Esophagus (tissue), 2 donors: ENCODE results near the gene IDH3A. TPM values are rescaled to one million over a fixed set of nuclear protein-coding genes. Genes with fewer than 3 reads are reported as not detected.

Experiments
- H3K27ac ChIP-seq, 2 donors: one replicate each; pipeline ENCODE4 v1.5.1; 2013; ENCODE audit warnings: low read depth in 2 of 2, mild to moderate bottlenecking in 2 of 2, inconsistent platforms in 1 of 2, low read length in 1 of 2, moderate library complexity in 1 of 2
- H3K27me3 ChIP-seq, 2 donors: one replicate each; pipeline ENCODE4 v1.6.1; 2013; ENCODE audit warnings: low read length in 2 of 2, control low read depth in 1 of 2, mild to moderate bottlenecking in 1 of 2; ENCODE audit not compliant: insufficient read depth in 2 of 2, control insufficient read depth in 1 of 2
- H3K36me3 ChIP-seq, 2 donors: one replicate each; pipeline ENCODE4 v1.6.1; 2013; ENCODE audit warnings: low read length in 1 of 2; ENCODE audit not compliant: control insufficient read depth in 2 of 2, insufficient read depth in 2 of 2
- H3K4me1 ChIP-seq, 2 donors: one replicate each; pipeline ENCODE4 v1.6.1; 2013; ENCODE audit warnings: low read length in 1 of 2; ENCODE audit not compliant: control insufficient read depth in 2 of 2, insufficient read depth in 2 of 2
- H3K4me3 ChIP-seq, 2 donors: one replicate each; pipeline ENCODE4 v1.5.1; 2013; ENCODE audit warnings: low read length in 2 of 2, mild to moderate bottlenecking in 2 of 2, low read depth in 1 of 2, moderate library complexity in 1 of 2
- H3K9me3 ChIP-seq, 2 donors: one replicate each; pipeline ENCODE4 v1.6.1; 2013; ENCODE audit warnings: mild to moderate bottlenecking in 2 of 2, low read depth in 1 of 2, low read length in 1 of 2, moderate library complexity in 1 of 2; ENCODE audit not compliant: control insufficient read depth in 2 of 2, insufficient read depth in 1 of 2
- WGBS, 2 donors: extraction: QIAGEN DNeasy Blood & Tissue Kit; methylation state at CpG; one replicate each; pipeline ENCODE4 v1.1.7; 2013; 5-methylcytosine and 5-hydroxymethylcytosine counted together
- polyA plus RNA-seq, 2 donors: library from polyadenylated mRNA; stranded (reverse); fragments of 200-250 nt; gene quantifications; one replicate each; pipeline ENCODE4 v1.2.3, GENCODE V29; 2013
- donor health status: healthy with polysubstance abuse.
- donor health status: Bipolar disorder and iron deficiency.

IDH3A gene
- polyA plus RNA-seq, 2 donors: 20.0 to 37.6 TPM

GRCh38 chr15:78194568-78194925, 45.4 kb downstream of the IDH3A start:
- no peak overlapping the region for H3K27ac ChIP-seq
- no peak overlapping the region for H3K4me3 ChIP-seq
- WGBS, 2 donors: 92 to 93% methylated on average over 15 of the region's 15 CpGs
- H3K9me3 ChIP-seq: peaks cover 0 to 2% of the 10 kb centered on the region in 2 donors
- no peaks in the 10 kb centered on the region for H3K4me1 ChIP-seq
- H3K27me3 ChIP-seq: no peaks in the 10 kb centered on the region
- H3K36me3 ChIP-seq: no peaks in the 10 kb centered on the region

DNA sequence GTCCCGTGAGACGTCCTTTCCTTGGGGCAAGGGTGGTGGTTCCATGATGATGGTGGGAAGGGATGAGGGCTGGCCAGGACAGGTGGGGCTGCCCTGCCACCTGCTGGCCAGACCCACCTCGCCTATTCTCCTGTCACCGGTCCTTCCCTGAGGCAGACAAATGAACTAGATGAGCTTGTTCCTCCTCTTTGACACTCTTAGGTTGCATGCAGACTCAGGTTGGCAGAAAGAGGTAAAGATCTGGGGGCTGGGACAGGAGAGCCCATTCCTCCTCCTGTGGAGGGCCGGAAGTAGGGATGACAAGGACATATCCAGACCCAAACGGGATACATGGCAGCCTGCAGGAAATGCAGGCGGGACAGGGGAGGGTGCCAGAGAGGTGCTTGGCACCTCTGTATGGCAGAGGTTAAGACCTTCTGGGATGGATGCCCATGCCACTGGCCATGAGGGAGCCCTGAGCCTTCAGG, 46.6 kb downstream of the IDH3A start:
- no peaks in the 10 kb centered on the region for H3K4me1 ChIP-seq
- no peaks in the 10 kb centered on the region for H3K36me3 ChIP-seq
- WGBS, 2 donors: 24% methylated on average over 7 of the region's 7 CpGs
- H3K9me3 ChIP-seq: peaks cover 0 to 2% of the 10 kb centered on the region in 2 donors
- H3K27ac ChIP-seq: no peak overlapping the region
- H3K27me3 ChIP-seq: no peaks in the 10 kb centered on the region
- H3K4me3 ChIP-seq: no peak overlapping the region

DNA sequence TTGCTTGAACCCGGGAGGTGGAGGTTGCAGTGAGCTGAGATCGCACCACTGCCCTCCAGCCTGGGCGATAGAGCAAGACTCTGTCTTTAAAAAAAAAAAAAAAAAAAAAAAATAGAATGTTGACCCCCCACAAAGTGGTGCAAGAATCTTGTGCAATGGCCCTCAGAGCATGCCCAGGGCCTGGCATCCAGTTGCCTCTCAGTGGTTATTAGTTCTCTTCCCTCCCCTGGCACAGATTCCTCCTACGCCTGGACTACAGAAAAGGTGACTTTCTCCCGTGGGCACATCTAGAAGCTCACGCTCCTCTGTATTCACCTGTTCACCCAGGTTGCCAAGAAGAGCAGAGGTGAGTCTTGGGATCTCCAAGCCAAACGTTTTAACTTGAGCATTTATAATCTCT, 48.5 kb downstream of the IDH3A start:
- Histone ChIP-seq H3K27ac (no peak overlapping the region), H3K4me3 (no peak overlapping the region), H3K9me3 (no peaks in the 10 kb centered on the region), H3K36me3 (no peaks in the 10 kb centered on the region), H3K27me3 (no peaks in the 10 kb centered on the region), H3K4me1 (no peaks in the 10 kb centered on the region)
- WGBS, 2 donors: 68 to 75% methylated on average over 7 of the region's 7 CpGs

DNA sequence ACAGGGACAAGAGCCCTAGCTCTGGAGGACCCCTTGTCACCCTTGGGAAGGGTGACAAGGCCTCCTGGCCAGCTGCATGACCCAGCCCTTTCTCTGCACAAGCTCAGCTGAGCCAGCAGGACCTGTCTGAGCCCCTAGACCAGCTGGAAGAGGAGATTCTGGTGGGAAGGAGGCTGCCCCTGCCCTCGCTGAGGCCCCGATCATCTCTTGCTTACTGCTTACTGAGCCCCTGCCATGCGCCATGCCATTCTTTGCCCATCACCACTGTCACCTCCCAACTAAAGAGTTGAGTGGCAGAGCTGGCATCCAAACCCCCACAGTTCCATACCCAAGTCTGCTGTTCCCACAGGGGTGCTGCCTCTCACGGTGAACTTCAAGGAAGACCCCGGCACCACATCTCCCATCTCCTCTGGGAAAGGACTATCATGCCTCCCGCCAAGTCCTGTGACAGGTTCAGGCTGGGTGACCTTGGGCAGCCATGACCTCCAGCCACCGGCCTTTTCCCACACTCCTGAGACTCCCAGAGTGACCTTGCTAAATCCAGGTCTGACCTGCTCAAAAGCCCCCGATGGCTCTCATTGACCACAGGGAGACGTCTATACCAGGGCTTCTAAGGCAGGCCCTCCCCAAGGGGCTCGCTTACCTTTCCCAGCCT, 51.2 kb downstream of the IDH3A start:
- Histone ChIP-seq H3K4me3 (no peak overlapping the region), H3K4me1 (no peaks in the 10 kb centered on the region), H3K27ac (no peak overlapping the region), H3K36me3 (no peaks in the 10 kb centered on the region), H3K9me3 (no peaks in the 10 kb centered on the region), H3K27me3 (no peaks in the 10 kb centered on the region)
- 90 to 94% methylated on average over 10 of the region's 10 CpGs for WGBS, 2 donors

- Histone ChIP-seq H3K9me3 (no peaks in the 10 kb centered on the region), H3K27me3 (no peaks in the 10 kb centered on the region), H3K27ac (no peak overlapping the region), H3K36me3 (no peaks in the 10 kb centered on the region), H3K4me3 (no peak overlapping the region), H3K4me1 (peaks cover 0 to 4% of the 10 kb centered on the region in 2 donors)
- WGBS, 2 donors: 79 to 85% methylated on average over 10 of the region's 10 CpGs
Observed at GRCh38 chr15:78201281-78202190, 52.4 kb downstream of the IDH3A start.

- Histone ChIP-seq H3K36me3 (no peaks in the 10 kb centered on the region), H3K4me1 (peaks cover 0 to 4% of the 10 kb centered on the region in 2 donors), H3K27ac (no peak overlapping the region), H3K27me3 (no peaks in the 10 kb centered on the region), H3K4me3 (no peak overlapping the region), H3K9me3 (no peaks in the 10 kb centered on the region)
- WGBS, 2 donors: 74 to 78% methylated on average over 14 of the region's 14 CpGs
Observed at GRCh38 chr15:78203346-78204225, 54.4 kb downstream of the IDH3A start.

DNA sequence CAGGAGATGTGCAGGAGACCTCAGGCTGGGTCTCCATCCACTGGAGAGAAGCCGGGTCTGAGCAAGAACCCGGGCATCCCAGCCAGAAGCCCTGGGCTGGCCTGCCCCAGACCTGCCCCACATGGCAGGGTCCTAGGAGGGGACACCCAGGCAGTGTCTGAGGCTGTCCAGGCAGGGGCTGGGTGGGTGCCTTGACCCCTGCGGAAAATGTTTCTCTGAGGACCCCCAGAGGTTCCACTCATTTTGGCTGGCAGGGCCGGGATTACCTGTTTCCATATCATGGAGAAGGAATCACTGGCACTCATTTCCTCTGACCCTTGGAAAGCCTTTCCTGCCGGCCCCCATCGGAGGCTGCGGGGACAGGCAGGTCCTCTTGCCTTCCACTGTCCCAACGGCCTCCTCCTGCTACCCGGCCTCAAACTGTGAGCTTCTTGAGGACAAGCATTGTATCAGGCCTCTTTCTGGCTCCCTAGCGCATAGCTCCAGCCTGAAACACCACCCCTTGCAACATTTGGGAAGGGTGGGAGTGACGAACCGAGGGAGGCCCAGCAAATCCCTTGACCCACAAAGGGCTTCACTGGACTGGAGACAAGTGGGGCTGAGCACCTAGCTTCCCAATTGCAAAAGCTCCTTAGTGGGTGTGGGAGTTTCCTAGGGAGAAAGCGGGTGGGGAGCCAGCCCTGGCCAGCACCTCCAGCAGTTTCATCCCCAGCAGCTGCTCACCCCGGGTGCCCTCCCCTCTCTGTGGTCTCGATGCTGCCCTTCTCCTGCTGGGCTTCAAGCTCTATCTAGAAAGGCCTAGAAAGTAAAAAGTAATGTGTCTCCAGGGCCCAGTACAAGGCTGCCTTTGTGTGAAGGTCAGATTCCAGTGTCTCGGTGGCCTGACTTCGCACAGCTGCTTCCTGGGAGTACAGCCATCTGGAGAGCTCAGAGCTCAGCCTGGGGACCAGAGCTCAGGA, 55.5 kb downstream of the IDH3A start:
- H3K27ac ChIP-seq: no peak overlapping the region
- WGBS, 2 donors: 78 to 82% methylated on average over 17 of the region's 17 CpGs
- no peaks in the 10 kb centered on the region for H3K36me3 ChIP-seq
- no peak overlapping the region for H3K4me3 ChIP-seq
- no peaks in the 10 kb centered on the region for H3K27me3 ChIP-seq
- no peaks in the 10 kb centered on the region for H3K9me3 ChIP-seq
- peaks cover 4 to 11% of the 10 kb centered on the region in 2 donors for H3K4me1 ChIP-seq

- Histone ChIP-seq H3K36me3 (no peaks in the 10 kb centered on the region), H3K27ac (no peak overlapping the region), H3K4me3 (no peak overlapping the region), H3K4me1 (peaks cover 8 to 15% of the 10 kb centered on the region in 2 donors), H3K27me3 (no peaks in the 10 kb centered on the region), H3K9me3 (no peaks in the 10 kb centered on the region)
- WGBS, 2 donors: 67 to 72% methylated on average over 1 of the region's 1 CpG
Observed at GRCh38 chr15:78205337-78205736, 56.2 kb downstream of the IDH3A start.
